NCI-H1092 treated with DMSO at 0.1 percent for 48 hours (cell line): ENCODE results near the gene ZFAND6.
"Not testable (repeated sequence)": the region's sequence is repeated elsewhere in the genome, so short reads cannot be mapped to it uniquely, and the experiment has no call there.

Source experiments
- DNase-seq: peaks from one replicate; lab custom pipeline; 2025; lab: John Stamatoyannopoulos, UW

ZFAND6 gene

GRCh38 chr15:80058851-80059785, at the start of gene ZFAND6:
ZFAND6 (plus strand) TSS chr15:80059676; CDS start chr15:80120345, 60,669 bp downstream.
- peak; percentile 92 for DNase-seq

- peak; percentile 79 for DNase-seq
These were observed 49.3 kb upstream of the ZFAND6 start for GRCh38 chr15:80010131-80010673.

- not testable (repeated sequence) for DNase-seq
These were observed 48.4 kb upstream of the ZFAND6 start for GRCh38 chr15:80011041-80011523.

- DNase-seq = no peak
These were observed 47.9 kb upstream of the ZFAND6 start for GRCh38 chr15:80011596-80011995.

GRCh38 chr15:80012060-80012726, 47.3 kb upstream of the ZFAND6 start:
- DNase-seq = no peak

GRCh38 chr15:80014186-80014585, 45.3 kb upstream of the ZFAND6 start:
- DNase-seq = not testable (repeated sequence)

- DNase-seq = no peak
These were observed 44.3 kb upstream of the ZFAND6 start for GRCh38 chr15:80015156-80015555.

- DNase-seq = not testable (repeated sequence)
These were observed 43.0 kb upstream of the ZFAND6 start for GRCh38 chr15:80016506-80016905.

- DNase-seq = not testable (repeated sequence)
These were observed 42.3 kb upstream of the ZFAND6 start for GRCh38 chr15:80017139-80017538.

GRCh38 chr15:80019168-80019745, 40.2 kb upstream of the ZFAND6 start:
- DNase-seq = no peak

- not testable (repeated sequence) for DNase-seq
These were observed 39.3 kb upstream of the ZFAND6 start for GRCh38 chr15:80020149-80020548.

- no peak for DNase-seq
These were observed 38.7 kb upstream of the ZFAND6 start for GRCh38 chr15:80020731-80021130.

GRCh38 chr15:80026310-80026709, 33.2 kb upstream of the ZFAND6 start:
- DNase-seq = no peak

GRCh38 chr15:80026754-80027153, 32.7 kb upstream of the ZFAND6 start:
- no peak for DNase-seq

- DNase-seq = no peak
These were observed 30.5 kb upstream of the ZFAND6 start for GRCh38 chr15:80028937-80029336.

GRCh38 chr15:80031841-80032240, 27.6 kb upstream of the ZFAND6 start:
- peak; percentile 32 for DNase-seq

- DNase-seq = no peak
These were observed 24.8 kb upstream of the ZFAND6 start for GRCh38 chr15:80034629-80035028.

- peak; percentile 87 for DNase-seq
These were observed 23.4 kb upstream of the ZFAND6 start for GRCh38 chr15:80036071-80036470.

GRCh38 chr15:80041494-80042253, 17.8 kb upstream of the ZFAND6 start:
- DNase-seq = no peak

- DNase-seq = no peak
These were observed 16.9 kb upstream of the ZFAND6 start for GRCh38 chr15:80042568-80042967.

- DNase-seq = not testable (repeated sequence)
These were observed 14.3 kb upstream of the ZFAND6 start for GRCh38 chr15:80045219-80045618.
